MM.1S (cell line): ENCODE results near the gene CSTPP1.

ENCODE experiments used
- DNase-seq: peaks from one replicate; pipeline ENCODE4 v3.0.0-alpha.2; 2015
- H2AFZ ChIP-seq: fragments of 300-600 bp; sonication (generic); 2 replicates; pipeline ENCODE4 v1.6.0; 2016; ENCODE audit warnings: antibody characterized with exemption, low read length
- H3F3A ChIP-seq: fragments of 300-600 bp; sonication (generic); 2 replicates; pipeline ENCODE4 v1.6.1; 2016; ENCODE audit warnings: mild to moderate bottlenecking, antibody characterized with exemption, low read length, moderate library complexity, mixed read lengths; ENCODE audit not compliant: insufficient read depth
- H3K27ac ChIP-seq: fragments of 300-600 bp; sonication (generic); 2 replicates; pipeline ENCODE4 v1.5.1; 2016; ENCODE audit warnings: mild to moderate bottlenecking, low read length
- H3K27me3 ChIP-seq: fragments of 300-600 bp; sonication (generic); replicated peaks from 2 replicates; pipeline ENCODE4 v1.6.0; 2016; ENCODE audit warnings: low read length; ENCODE audit not compliant: insufficient read depth
- H3K36me3 ChIP-seq: fragments of 300-600 bp; sonication (generic); replicated peaks from 2 replicates; pipeline ENCODE4 v1.6.1; 2016; ENCODE audit warnings: mild to moderate bottlenecking, low read length, mixed read lengths; ENCODE audit not compliant: insufficient read depth
- H3K4me1 ChIP-seq: fragments of 300-600 bp; sonication (generic); 2 replicates; pipeline ENCODE4 v1.6.1; 2016; ENCODE audit warnings: low read length, mixed read lengths
- H3K4me2 ChIP-seq: fragments of 300-600 bp; sonication (generic); 2 replicates; pipeline ENCODE4 v1.6.0; 2016; ENCODE audit warnings: low read depth, low read length
- H3K4me3 ChIP-seq: fragments of 300-600 bp; sonication (generic); 2 replicates; pipeline ENCODE4 v1.5.1; 2016; ENCODE audit warnings: low read length, mixed read lengths
- H3K79me2 ChIP-seq: fragments of 300-600 bp; sonication (generic); 2 replicates; pipeline ENCODE4 v1.6.1; 2016; ENCODE audit warnings: mixed run types, low read length, mixed read lengths
- H3K9ac ChIP-seq: fragments of 300-600 bp; sonication (generic); 2 replicates; pipeline ENCODE4 v1.6.1; 2016; ENCODE audit warnings: low read length, mixed read lengths
- H3K9me2 ChIP-seq: fragments of 300-600 bp; sonication (generic); replicated peaks from 2 replicates; pipeline ENCODE4 v1.6.1; 2016; ENCODE audit warnings: mild to moderate bottlenecking, low read length, mixed read lengths; ENCODE audit not compliant: insufficient read depth
- H3K9me3 ChIP-seq: fragments of 300-600 bp; sonication (generic); replicated peaks from 2 replicates; pipeline ENCODE4 v1.6.1; 2016; ENCODE audit warnings: mild to moderate bottlenecking, low read length, mixed read lengths; ENCODE audit not compliant: insufficient read depth
- H4K20me1 ChIP-seq: fragments of 300-600 bp; sonication (generic); 2 replicates; pipeline ENCODE4 v1.6.1; 2016; ENCODE audit warnings: mild to moderate bottlenecking, low read length, moderate library complexity, mixed read lengths; ENCODE audit not compliant: insufficient read depth
- EZH2 ChIP-seq: fragments of 300-600 bp; sonication (generic); optimal IDR thresholded peaks from 2 replicates; pipeline ENCODE3; 2017; ENCODE audit warnings: low read depth, mild to moderate bottlenecking, antibody characterized with exemption, low read length, mixed read lengths
- EZH2phosphoT487 ChIP-seq: fragments of 300-600 bp; sonication (generic); IDR thresholded peaks from 2 replicates; pipeline ENCODE4 v1.6.1; 2018; ENCODE audit warnings: antibody characterized with exemption, low read length
- TF ChIP-seq, protein P1 (sequence below): fragments of 300-600 bp; sonication (generic); IDR thresholded peaks from 2 replicates; pipeline ENCODE4 v1.5.1; 2016; ENCODE audit warnings: antibody characterized with exemption, low read length, mixed read lengths

Gene CSTPP1

GRCh38 chr11:47000033-47000432 is 63.5 kb downstream of the CSTPP1 start:
- no peak overlapping the region for H3K4me2 ChIP-seq
- TF ChIP-seq EZH2 = no peak
- H3K4me3 ChIP-seq = no peak overlapping the region
- H3K9me3 ChIP-seq = no peaks in the 10 kb centered on the region
- H2AFZ ChIP-seq = no peak overlapping the region
- no peaks in the 10 kb centered on the region for H3K27me3 ChIP-seq
- no peaks in the 10 kb centered on the region for H3K36me3 ChIP-seq
- no peak for DNase-seq
- no peaks in the 10 kb centered on the region for H4K20me1 ChIP-seq
- no peak overlapping the region for H3K9ac ChIP-seq
- no peaks in the 10 kb centered on the region for H3F3A ChIP-seq
- H3K79me2 ChIP-seq = no peaks in the 10 kb centered on the region
- no peak overlapping the region for H3K27ac ChIP-seq
- H3K4me1 ChIP-seq = peaks cover 8% of the 10 kb centered on the region
- no peaks in the 10 kb centered on the region for H3K9me2 ChIP-seq

- Histone ChIP-seq H3F3A (no peaks in the 10 kb centered on the region), H3K36me3 (no peaks in the 10 kb centered on the region), H3K9me2 (no peaks in the 10 kb centered on the region), H2AFZ (no peak overlapping the region), H3K27me3 (no peaks in the 10 kb centered on the region), H3K4me3 (no peak overlapping the region), H3K4me2 (no peak overlapping the region), H3K79me2 (no peaks in the 10 kb centered on the region), H3K27ac (no peak overlapping the region), H3K4me1 (peaks cover 10% of the 10 kb centered on the region), H3K9ac (no peak overlapping the region), H4K20me1 (no peaks in the 10 kb centered on the region), H3K9me3 (no peaks in the 10 kb centered on the region)
- TF ChIP-seq EZH2 (no peak), EZH2phosphoT487 (no peak)
- TF ChIP-seq, protein P1, sequence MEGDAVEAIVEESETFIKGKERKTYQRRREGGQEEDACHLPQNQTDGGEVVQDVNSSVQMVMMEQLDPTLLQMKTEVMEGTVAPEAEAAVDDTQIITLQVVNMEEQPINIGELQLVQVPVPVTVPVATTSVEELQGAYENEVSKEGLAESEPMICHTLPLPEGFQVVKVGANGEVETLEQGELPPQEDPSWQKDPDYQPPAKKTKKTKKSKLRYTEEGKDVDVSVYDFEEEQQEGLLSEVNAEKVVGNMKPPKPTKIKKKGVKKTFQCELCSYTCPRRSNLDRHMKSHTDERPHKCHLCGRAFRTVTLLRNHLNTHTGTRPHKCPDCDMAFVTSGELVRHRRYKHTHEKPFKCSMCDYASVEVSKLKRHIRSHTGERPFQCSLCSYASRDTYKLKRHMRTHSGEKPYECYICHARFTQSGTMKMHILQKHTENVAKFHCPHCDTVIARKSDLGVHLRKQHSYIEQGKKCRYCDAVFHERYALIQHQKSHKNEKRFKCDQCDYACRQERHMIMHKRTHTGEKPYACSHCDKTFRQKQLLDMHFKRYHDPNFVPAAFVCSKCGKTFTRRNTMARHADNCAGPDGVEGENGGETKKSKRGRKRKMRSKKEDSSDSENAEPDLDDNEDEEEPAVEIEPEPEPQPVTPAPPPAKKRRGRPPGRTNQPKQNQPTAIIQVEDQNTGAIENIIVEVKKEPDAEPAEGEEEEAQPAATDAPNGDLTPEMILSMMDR = no peak
- no peak for DNase-seq
Observed at GRCh38 chr11:47001781-47002181, 65.2 kb downstream of the CSTPP1 start.

GRCh38 chr11:47002390-47002789 is 65.8 kb downstream of the CSTPP1 start:
- no peaks in the 10 kb centered on the region for H3F3A ChIP-seq
- H3K4me3 ChIP-seq = no peak overlapping the region
- peaks cover 10% of the 10 kb centered on the region for H3K4me1 ChIP-seq
- H3K9me3 ChIP-seq = no peaks in the 10 kb centered on the region
- H3K36me3 ChIP-seq = no peaks in the 10 kb centered on the region
- DNase-seq = no peak
- no peak overlapping the region for H3K9ac ChIP-seq
- H3K4me2 ChIP-seq = no peak overlapping the region
- no peaks in the 10 kb centered on the region for H4K20me1 ChIP-seq
- no peaks in the 10 kb centered on the region for H3K79me2 ChIP-seq
- no peaks in the 10 kb centered on the region for H3K9me2 ChIP-seq
- TF ChIP-seq, protein P1 = no peak
- no peak for TF ChIP-seq EZH2phosphoT487
- no peak for TF ChIP-seq EZH2
- H2AFZ ChIP-seq = no peak overlapping the region
- no peaks in the 10 kb centered on the region for H3K27me3 ChIP-seq
- no peak overlapping the region for H3K27ac ChIP-seq

- Histone ChIP-seq H3F3A (no peaks in the 10 kb centered on the region), H3K27ac (no peak overlapping the region), H3K27me3 (no peaks in the 10 kb centered on the region), H3K4me1 (peaks cover 10% of the 10 kb centered on the region), H3K9ac (no peak overlapping the region), H3K9me3 (no peaks in the 10 kb centered on the region), H3K4me3 (no peak overlapping the region), H3K9me2 (no peaks in the 10 kb centered on the region), H3K4me2 (no peak overlapping the region), H3K79me2 (no peaks in the 10 kb centered on the region), H3K36me3 (no peaks in the 10 kb centered on the region), H4K20me1 (no peaks in the 10 kb centered on the region), H2AFZ (no peak overlapping the region)
- DNase-seq = no peak
- TF ChIP-seq EZH2 (no peak), EZH2phosphoT487 (no peak)
- TF ChIP-seq, protein P1 = no peak
Observed at GRCh38 chr11:47003180-47003877, 66.8 kb downstream of the CSTPP1 start.
